Stimulated activated CD4-positive, alpha-beta T cell treated with anti-CD3 and anti-CD28 coated beads, TNF-alpha, amount 100 ng/mL, for 1 hour (primary cell): ENCODE measurements around the gene SYCP3.

ENCODE experiments used
- DNase-seq, 3 donors: peaks; one replicate each; pipeline ENCODE4 v3.0.0-alpha.2; 2020; ENCODE audit warnings: low read depth in 3 of 3, low spot score in 1 of 3

SYCP3 gene

GRCh38 chr12:101738920-101739665 lies at the start of gene SYCP3:
Gene SYCP3 (minus strand): TSS chr12:101739462. CDS start chr12:101737935, 1,527 bp downstream.
- no peak for DNase-seq

- DNase-seq = no peak
Observed at GRCh38 chr12:101785671-101786070, 46.4 kb upstream of the SYCP3 start.

- no peak for DNase-seq
Observed at GRCh38 chr12:101784376-101784775, 45.1 kb upstream of the SYCP3 start.

- no peak for DNase-seq
Observed at GRCh38 chr12:101783838-101784237, 44.6 kb upstream of the SYCP3 start.

GRCh38 chr12:101783150-101783549 lies 43.9 kb upstream of the SYCP3 start:
- no peak for DNase-seq

GRCh38 chr12:101782273-101782731 lies 43.0 kb upstream of the SYCP3 start:
- DNase-seq = no peak

- no peak for DNase-seq
Observed at GRCh38 chr12:101781834-101782233, 42.6 kb upstream of the SYCP3 start.

- no peak for DNase-seq
Observed at GRCh38 chr12:101780599-101780998, 41.3 kb upstream of the SYCP3 start.

GRCh38 chr12:101779626-101780025 lies 40.4 kb upstream of the SYCP3 start:
- DNase-seq = no peak

GRCh38 chr12:101779200-101779599 lies 39.9 kb upstream of the SYCP3 start:
- DNase-seq = no peak

GRCh38 chr12:101777978-101778377 lies 38.7 kb upstream of the SYCP3 start:
- no peak for DNase-seq

- no peak for DNase-seq
Observed at GRCh38 chr12:101777485-101777884, 38.2 kb upstream of the SYCP3 start.

GRCh38 chr12:101775816-101776215 lies 36.6 kb upstream of the SYCP3 start:
- DNase-seq = no peak

GRCh38 chr12:101773650-101774162 lies 34.4 kb upstream of the SYCP3 start:
- DNase-seq = peak; percentile 28 to 41 (median 40)

GRCh38 chr12:101772012-101772775 lies 32.9 kb upstream of the SYCP3 start:
- no peak for DNase-seq

- DNase-seq = no peak
Observed at GRCh38 chr12:101769865-101770264, 30.6 kb upstream of the SYCP3 start.

- no peak for DNase-seq
Observed at GRCh38 chr12:101768781-101769180, 29.5 kb upstream of the SYCP3 start.

- no peak for DNase-seq
Observed at GRCh38 chr12:101767537-101767936, 28.3 kb upstream of the SYCP3 start.

GRCh38 chr12:101764051-101764792 lies 25.0 kb upstream of the SYCP3 start:
- no peak for DNase-seq

- DNase-seq = no peak
Observed at GRCh38 chr12:101763246-101763931, 24.1 kb upstream of the SYCP3 start.

- no peak for DNase-seq
Observed at GRCh38 chr12:101761781-101762180, 22.5 kb upstream of the SYCP3 start.
